Tongue (tissue), 2 donors: ENCODE data around the gene CD248. TPM values are rescaled to one million over a fixed set of nuclear protein-coding genes. Genes with fewer than 3 reads are reported as not detected.
"Not testable (repeated sequence)": the region's sequence is repeated elsewhere in the genome, so short reads cannot be mapped to it uniquely, and the experiment has no call there.

Source experiments
- DNase-seq: peaks from one replicate; pipeline ENCODE4 v3.0.0-alpha.2; 2015
- total RNA-seq: library from RNA; depleted of rRNA; stranded (reverse); fragments of >200 nt; gene quantifications from one replicate; pipeline ENCODE4 v1.2.3, GENCODE V29; 2014

The CD248 gene
- 37.6 TPM for total RNA-seq

GRCh38 chr11:66316849-66317251 is at the start of gene CD248:
CD248 (minus strand) TSS chr11:66317044; CDS start chr11:66317027, 17 bp downstream.
- peak; percentile 88 for DNase-seq

- DNase-seq: no peak
Observed at GRCh38 chr11:66365711-66366619, 49.1 kb upstream of the CD248 start.

DNA sequence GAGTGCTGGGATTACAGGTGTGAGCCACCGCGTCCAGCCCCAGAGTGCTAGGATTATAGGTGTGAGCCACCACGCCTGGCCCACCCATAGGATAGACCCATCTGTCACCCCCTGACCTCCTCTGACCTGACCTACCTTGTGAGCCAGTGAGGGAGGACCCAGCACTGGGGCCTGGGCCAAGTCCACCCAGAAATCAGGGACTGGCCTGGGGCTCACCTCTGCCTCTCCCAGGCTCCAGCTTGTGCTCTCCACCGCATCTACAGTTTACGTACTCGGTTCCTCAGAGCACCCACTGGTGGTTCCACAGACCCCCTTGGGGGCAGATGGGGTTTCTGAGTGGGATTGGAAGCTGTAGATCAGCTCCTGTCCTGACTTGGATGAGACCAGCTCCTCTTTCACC is 48.3 kb upstream of the CD248 start:
- DNase-seq: no peak

DNA sequence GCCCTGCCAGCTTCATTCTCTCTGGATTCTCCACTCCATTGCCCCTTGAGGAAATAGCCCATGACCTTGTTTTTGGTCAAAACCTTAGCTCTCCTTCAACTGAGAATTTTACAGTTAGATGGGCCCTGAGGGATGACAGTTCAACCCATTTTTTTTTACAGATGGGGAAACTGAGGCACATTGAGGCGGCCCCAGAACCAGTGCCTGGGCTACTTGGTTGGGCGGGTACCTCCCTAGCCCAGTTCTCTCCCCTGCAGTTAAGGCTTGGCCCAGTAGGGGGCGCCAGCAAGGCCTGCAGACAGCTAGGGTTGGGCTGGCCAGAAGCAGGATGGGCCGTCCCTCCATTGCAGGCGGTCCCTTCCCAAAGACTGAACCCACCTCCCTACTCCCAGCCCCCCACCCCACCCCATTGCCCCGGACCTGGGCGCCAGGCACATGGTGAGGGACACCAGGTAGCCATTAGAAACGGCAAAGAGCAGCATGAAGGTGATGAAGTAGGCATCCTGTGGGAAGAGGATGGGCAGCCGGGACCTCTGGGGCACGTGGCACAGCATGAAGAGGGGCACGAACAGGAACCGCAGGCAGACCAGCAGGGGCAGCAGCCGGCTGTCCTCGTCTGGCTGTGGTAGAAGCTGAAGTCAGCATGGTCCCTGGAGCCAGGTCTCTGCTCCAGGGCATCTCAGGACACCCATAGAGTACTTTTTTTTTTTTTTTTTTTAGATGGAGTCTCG is 47.1 kb upstream of the CD248 start:
- DNase-seq: no peak

DNA sequence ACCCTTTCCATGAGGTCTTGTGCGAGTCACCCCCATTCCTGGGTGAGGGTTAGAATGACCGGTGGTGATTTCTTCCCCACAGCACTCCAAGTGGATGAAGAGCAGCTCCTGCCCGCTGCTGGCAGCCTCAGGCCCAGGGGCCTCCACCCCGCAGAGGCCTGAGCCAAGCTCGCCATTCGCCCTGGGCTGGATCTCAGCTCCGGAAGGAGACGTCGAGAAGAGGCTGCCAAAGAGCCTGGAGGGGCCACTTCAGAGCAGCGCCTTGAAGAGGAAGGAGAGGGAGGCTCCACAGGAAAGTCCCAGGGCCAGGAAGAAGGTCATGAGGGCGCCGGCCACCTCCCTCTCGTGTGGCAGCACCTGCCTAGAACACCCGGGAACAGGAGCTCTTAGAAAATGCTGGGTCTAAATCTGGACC is 46.4 kb upstream of the CD248 start:
- DNase-seq: no peak

DNA sequence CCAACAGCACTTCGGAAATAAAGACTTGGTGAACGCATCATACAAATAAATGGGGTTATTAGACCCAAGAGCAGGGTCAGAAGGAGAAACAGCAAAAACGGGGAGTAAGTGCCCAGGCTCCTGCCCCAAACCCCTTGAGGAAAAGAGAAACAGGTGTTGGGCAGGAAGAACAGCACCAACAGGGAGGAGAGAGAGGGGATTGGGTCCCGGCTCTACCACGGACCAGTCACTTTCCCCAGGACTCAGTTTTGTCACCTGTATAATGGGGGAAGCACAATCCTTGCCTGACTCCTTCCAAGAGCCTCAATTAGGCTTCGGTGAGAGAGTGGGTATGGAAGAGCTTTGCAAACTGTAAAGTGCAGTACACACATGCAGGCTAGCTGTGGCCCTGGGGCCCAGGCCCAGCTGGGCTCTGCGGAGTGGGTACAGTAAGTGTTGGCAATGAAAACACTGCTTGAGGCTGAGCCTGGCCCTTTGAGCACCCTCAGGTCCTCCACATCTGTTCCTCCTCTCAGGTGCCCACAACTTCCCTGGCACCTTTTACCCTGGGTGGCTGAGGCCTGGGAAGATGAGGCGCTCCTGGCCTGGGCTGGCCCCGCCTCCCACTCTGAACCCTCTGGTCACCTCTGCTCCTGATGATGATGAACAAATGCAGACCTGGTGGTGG is 45.8 kb upstream of the CD248 start:
- no peak for DNase-seq

- DNase-seq: no peak
Observed at GRCh38 chr11:66361502-66361941, 44.7 kb upstream of the CD248 start.

GRCh38 chr11:66360406-66361073 is 43.7 kb upstream of the CD248 start:
- no peak for DNase-seq

GRCh38 chr11:66359662-66360087 is 42.8 kb upstream of the CD248 start:
- DNase-seq: no peak

GRCh38 chr11:66350560-66351235 is 33.9 kb upstream of the CD248 start:
- DNase-seq: not testable (repeated sequence)

DNA sequence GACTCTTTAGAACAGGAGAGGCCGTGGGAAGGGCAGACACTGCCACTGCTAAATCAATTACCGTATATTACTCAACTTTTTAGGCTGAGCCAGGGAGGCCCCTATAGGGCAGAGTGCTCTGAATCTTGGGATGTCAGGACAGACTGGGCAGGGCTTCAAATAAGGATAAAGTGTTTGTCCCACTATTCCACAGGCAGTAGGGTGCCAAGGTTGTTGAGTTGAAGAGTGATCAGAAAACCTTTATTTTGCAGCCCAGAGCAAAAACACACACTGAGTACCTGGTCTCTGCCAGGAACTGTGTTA is 32.2 kb upstream of the CD248 start:
- no peak for DNase-seq

GRCh38 chr11:66347425-66348276 is 30.8 kb upstream of the CD248 start, which contains the start of gene B4GAT1:
B4GAT1 (minus strand) TSS chr11:66347629; CDS start chr11:66347545, 84 bp downstream.
- peak; percentile 96 for DNase-seq

GRCh38 chr11:66346476-66347424 is 29.9 kb upstream of the CD248 start:
- DNase-seq: no peak

- no peak for DNase-seq
Observed at GRCh38 chr11:66345316-66345649, 28.4 kb upstream of the CD248 start.

DNA sequence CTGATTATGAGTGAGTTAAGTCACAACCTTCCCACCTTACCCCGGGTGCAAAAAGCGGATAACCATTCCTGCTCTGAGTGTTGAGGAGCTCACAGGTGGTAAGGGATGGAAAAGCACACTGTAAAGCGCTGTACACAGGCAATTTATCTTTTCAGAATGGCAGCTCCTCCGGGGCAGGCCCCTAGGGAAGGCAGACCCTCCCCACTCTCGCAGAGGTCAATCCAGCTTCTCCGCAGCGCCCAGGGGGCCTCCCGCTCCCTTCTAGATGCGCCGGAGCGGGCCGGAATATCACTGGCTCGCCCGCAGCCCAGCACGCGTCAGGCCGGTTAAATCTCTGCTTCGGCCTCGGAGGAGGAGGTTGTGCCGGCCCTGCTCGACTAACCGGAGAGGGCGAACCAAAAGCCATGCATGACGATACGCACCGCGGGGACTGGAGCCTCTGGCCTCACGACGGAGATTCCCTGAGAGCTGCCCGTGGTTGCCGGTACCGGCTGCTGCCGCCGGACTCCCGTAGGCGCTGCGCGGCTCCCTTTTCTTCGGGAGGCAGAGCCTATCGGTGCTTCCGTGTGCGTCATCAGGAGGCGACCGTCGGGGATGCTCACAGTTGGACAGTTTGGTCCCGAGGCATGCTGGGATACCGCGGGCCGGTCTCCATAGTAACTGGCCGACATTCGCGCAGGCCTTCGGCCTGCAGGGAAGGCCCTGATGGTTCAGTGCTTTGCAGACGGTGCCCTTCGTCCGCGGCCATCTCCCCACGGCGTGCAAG is 27.9 kb upstream of the CD248 start, which contains the start of gene BRMS1:
BRMS1 (minus strand) TSS at position 555 of the 766 bp plus-strand sequence. CDS start 2,870 bp downstream, outside the sequence.
- peak; percentile 99 for DNase-seq

DNA sequence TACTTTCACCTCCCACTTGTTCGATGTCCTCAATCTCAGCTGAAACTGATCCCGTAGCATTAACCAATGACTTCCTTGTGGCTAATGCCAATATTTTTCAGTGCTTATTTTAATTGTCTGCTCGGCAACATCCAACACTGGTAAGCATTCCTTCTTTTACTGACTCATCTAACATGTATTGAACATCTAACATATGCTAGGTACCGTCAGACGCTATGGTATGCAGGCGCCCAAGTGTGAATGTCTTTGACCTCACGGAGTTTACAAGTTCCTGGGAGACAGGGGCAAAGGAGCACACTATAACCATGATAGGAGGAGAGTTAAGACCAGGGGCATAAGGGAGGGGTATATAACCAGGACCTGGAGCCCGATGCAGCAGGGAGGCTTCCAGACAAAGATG is 26.3 kb upstream of the CD248 start:
- no peak for DNase-seq

GRCh38 chr11:66341502-66342126 is 24.8 kb upstream of the CD248 start:
- DNase-seq: no peak
